CD4-positive, alpha-beta T cell treated with Interleukin-4 for 4 hours (primary cell): Measurements from ENCODE around the gene ZNF446.
"Not testable (repeated sequence)": the region's sequence is repeated elsewhere in the genome, so short reads cannot be mapped to it uniquely, and the experiment has no call there.

ENCODE experiments used
- DNase-seq: peaks from one replicate; pipeline ENCODE4 v3.0.0-alpha.2; 2020

The ZNF446 gene

GRCh38 chr19:58507602-58508223 lies 31.6 kb downstream of the ZNF446 start:
- DNase-seq = not testable (repeated sequence)

- no peak for DNase-seq
Measured at GRCh38 chr19:58509731-58510083, 33.6 kb downstream of the ZNF446 start.

- no peak for DNase-seq
Measured at GRCh38 chr19:58510084-58510862, 34.1 kb downstream of the ZNF446 start.

GRCh38 chr19:58511353-58512208 lies 35.4 kb downstream of the ZNF446 start, which contains the start of gene SLC27A5:
SLC27A5 (minus strand) TSS chr19:58511992; CDS start chr19:58511955, 37 bp downstream.
- no peak for DNase-seq

GRCh38 chr19:58513213-58513693 lies 37.1 kb downstream of the ZNF446 start:
- no peak for DNase-seq

- DNase-seq = peak; percentile 92
Measured at GRCh38 chr19:58513694-58514563, 37.8 kb downstream of the ZNF446 start.

- no peak for DNase-seq
Measured at GRCh38 chr19:58514564-58515022, 38.4 kb downstream of the ZNF446 start.

GRCh38 chr19:58515259-58515658 lies 39.1 kb downstream of the ZNF446 start:
- DNase-seq = no peak

GRCh38 chr19:58516246-58516836 lies 40.2 kb downstream of the ZNF446 start:
- no peak for DNase-seq

GRCh38 chr19:58516964-58517833 lies 41.0 kb downstream of the ZNF446 start:
- DNase-seq = no peak

GRCh38 chr19:58518256-58519086 lies 42.3 kb downstream of the ZNF446 start:
- DNase-seq = no peak

GRCh38 chr19:58519087-58519354 lies 42.9 kb downstream of the ZNF446 start:
- peak; percentile 42 for DNase-seq

- DNase-seq = peak; percentile 94
Measured at GRCh38 chr19:58519355-58520256, 43.5 kb downstream of the ZNF446 start, which contains the start of gene ZBTB45. ZBTB45 (minus strand) TSS chr19:58519810; CDS start chr19:58517673, 2,137 bp downstream.

GRCh38 chr19:58520257-58520599 lies 44.1 kb downstream of the ZNF446 start:
- no peak for DNase-seq

GRCh38 chr19:58521651-58522050 lies 45.5 kb downstream of the ZNF446 start:
- DNase-seq = no peak

GRCh38 chr19:58522709-58523108 lies 46.6 kb downstream of the ZNF446 start:
- no peak for DNase-seq

- DNase-seq = no peak
Measured at GRCh38 chr19:58529405-58529804, 53.3 kb downstream of the ZNF446 start.
